Endothelial cell of umbilical vein (primary cell): ENCODE measurements around the gene OSER1. TPM values are rescaled to one million over a fixed set of nuclear protein-coding genes. Genes with fewer than 3 reads are reported as not detected.

ENCODE experiments used
- BruUV-seq: library from RNA; stranded (reverse); fragments of 400-500 nt; replicated peaks from 2 replicates; lab custom pipeline; 2021; lab: Mats Ljungman, UMichigan
- CTCF ChIA-PET: fragments of 300-600, 350-600 bp; sonication (Branson Sonifier 250); formaldehyde crosslinking; loops from one replicate; lab custom pipeline; 2021; ENCODE audit warnings: antibody characterized with exemption, inconsistent platforms; lab: Charles Lee
- POLR2A ChIA-PET: fragments of 300-600, 350-600 bp; sonication (Branson Sonifier 250); formaldehyde crosslinking; loops from one replicate; lab custom pipeline; 2021; ENCODE audit warnings: antibody characterized with exemption, inconsistent platforms; lab: Charles Lee
- DNase-seq: peaks from one replicate; pipeline ENCODE4 v3.0.0-alpha.2; 2011; ENCODE audit warnings: low read depth, low spot score
- FAIRE-seq: peaks from 2 replicates; lab custom pipeline; 2011; peaks lifted over from hg19 to GRCh38; lab: Jason Lieb, UNC
- H2AFZ ChIP-seq: 2 replicates; pipeline ENCODE4 v1.6.0; 2012; ENCODE audit warnings: low read depth, low read length, control low read depth, inconsistent platforms
- H3K27ac ChIP-seq: 2 replicates; pipeline ENCODE4 v1.5.1; 2011; ENCODE audit warnings: low read depth, mild to moderate bottlenecking, control low read depth, low read length, moderate library complexity; ENCODE audit not compliant: insufficient read depth
- H3K27me3 ChIP-seq, 2 experiments: 2 replicates each; pipeline versions ENCODE4 v1.6.0 to v1.6.1; 2011; ENCODE audit warnings: low read length in 2 of 2, mixed read lengths in 1 of 2; ENCODE audit not compliant: control insufficient read depth in 2 of 2, insufficient read depth in 2 of 2
- H3K36me3 ChIP-seq, 2 experiments: 2 replicates in 1 of 2; 3 replicates in 1 of 2; pipeline ENCODE4 v1.5.1; 2011; ENCODE audit warnings: low read length in 2 of 2, mild to moderate bottlenecking in 1 of 2, moderate library complexity in 1 of 2; ENCODE audit not compliant: control insufficient read depth in 2 of 2, insufficient read depth in 2 of 2; ENCODE audit errors: extremely low read depth in 1 of 2
- H3K4me1 ChIP-seq: 3 replicates; pipeline ENCODE4 v1.5.1; 2011; ENCODE audit warnings: mild to moderate bottlenecking, low read length; ENCODE audit not compliant: control insufficient read depth, insufficient read depth; ENCODE audit errors: extremely low read depth
- H3K4me2 ChIP-seq: 2 replicates; pipeline ENCODE4 v1.6.1; 2011; ENCODE audit warnings: low read length, control low read depth, mixed read lengths; ENCODE audit not compliant: insufficient read depth
- H3K4me3 ChIP-seq, 3 experiments: fragments of 200-600 bp in 1 of 3; sonication (generic), shearing (Covaris generic) in 1 of 3; replicated peaks in 1 of 3; 2 replicates each; pipeline ENCODE4 v1.5.1; 2011 to 2016; ENCODE audit warnings: control low read depth in 3 of 3, low read length in 3 of 3, mild to moderate bottlenecking in 2 of 3, inconsistent platforms in 1 of 3, low read depth in 1 of 3, moderate library complexity in 1 of 3; ENCODE audit not compliant: insufficient read depth in 1 of 3
- H3K79me2 ChIP-seq: 2 replicates; pipeline ENCODE4 v1.6.0; 2012; ENCODE audit warnings: low read length, inconsistent platforms; ENCODE audit not compliant: control insufficient read depth, insufficient read depth
- H3K9ac ChIP-seq: replicated peaks from 2 replicates; pipeline ENCODE3; 2011; ENCODE audit warnings: low read length, control low read depth; ENCODE audit not compliant: insufficient read depth; ENCODE audit errors: extremely low read depth
- H3K9me1 ChIP-seq: replicated peaks from 3 replicates; pipeline ENCODE4 v1.6.0; 2011; ENCODE audit warnings: mild to moderate bottlenecking, low read length; ENCODE audit not compliant: control insufficient read depth, insufficient read depth; ENCODE audit errors: extremely low read depth
- H3K9me3 ChIP-seq: replicated peaks from 2 replicates; pipeline ENCODE4 v1.5.1; 2012; ENCODE audit warnings: low read length, inconsistent platforms; ENCODE audit not compliant: control insufficient read depth, insufficient read depth
- H4K20me1 ChIP-seq: replicated peaks from 2 replicates; pipeline ENCODE3; 2011; ENCODE audit warnings: mild to moderate bottlenecking, low read length; ENCODE audit not compliant: control insufficient read depth, insufficient read depth; ENCODE audit errors: extremely low read depth
- CTCF ChIP-seq, 2 donors: IDR thresholded peaks; 1 replicate in 1 of 2; 2 replicates in 1 of 2; pipeline ENCODE4 v1.5.1; 2011; ENCODE audit warnings: low read length in 2 of 2, mild to moderate bottlenecking in 2 of 2, moderate library complexity in 2 of 2, control low read depth in 1 of 2, inconsistent platforms in 1 of 2, low read depth in 1 of 2; ENCODE audit not compliant: insufficient read depth in 1 of 2; ENCODE audit errors: extremely low read depth in 1 of 2
- EZH2 ChIP-seq: IDR thresholded peaks from 2 replicates; pipeline ENCODE4 v1.6.1; 2012; ENCODE audit warnings: borderline replicate concordance, low read depth, mild to moderate bottlenecking, moderate library complexity, low read length, inconsistent platforms; ENCODE audit not compliant: severe bottlenecking
- FOS ChIP-seq: IDR thresholded peaks from 2 replicates; pipeline ENCODE4 v1.6.1; 2011; ENCODE audit warnings: mild to moderate bottlenecking, low read length, moderate library complexity, borderline replicate concordance; ENCODE audit not compliant: insufficient read depth
- GATA2 ChIP-seq: IDR thresholded peaks from 2 replicates; pipeline ENCODE4 v1.7.0; 2011; ENCODE audit warnings: low read depth, mild to moderate bottlenecking, moderate library complexity, mixed read lengths, low read length; ENCODE audit not compliant: insufficient read length, insufficient read depth
- JUN ChIP-seq: IDR thresholded peaks from 2 replicates; pipeline ENCODE4 v1.6.1; 2011; ENCODE audit warnings: borderline replicate concordance, low read depth; ENCODE audit not compliant: insufficient read length, insufficient read depth
- MAX ChIP-seq: IDR thresholded peaks from 2 replicates; pipeline ENCODE4 v1.6.1; 2011; ENCODE audit not compliant: insufficient read depth, insufficient read length
- MYC ChIP-seq: IDR thresholded peaks from one replicate; pipeline ENCODE4 v1.6.1; 2011; ENCODE audit warnings: mild to moderate bottlenecking, low read depth, low read length
- POLR2A ChIP-seq: IDR thresholded peaks from 2 replicates; pipeline ENCODE4 v1.6.1; 2012; ENCODE audit warnings: low read depth, mild to moderate bottlenecking, control low read depth, low read length
- POLR2AphosphoS5 ChIP-seq: IDR thresholded peaks from 2 replicates; pipeline ENCODE4 v1.6.1; 2012; ENCODE audit warnings: low read depth, mild to moderate bottlenecking, control low read depth, low read length, moderate library complexity; ENCODE audit not compliant: insufficient read depth
- dilution Hi-C: fragments of 300-500 bp; cut with MboI; formaldehyde crosslinking; loops from one replicate; pipeline ENCODE4 v1.15.0; 2019; ENCODE audit warnings: low sequenced_read_pairs; ENCODE audit not compliant: extremely low pct_ligation_motif_present
- intact Hi-C: fragments of 100-400 bp; cut with micrococcal nuclease; formaldehyde crosslinking; loops from one replicate; pipeline ENCODE4 v1.10.0; 2022
- polyA plus RNA-seq, 4 experiments: library from polyadenylated mRNA; depleted of rRNA in 3 of 4; stranded (reverse) in 3 of 4; unstranded in 1 of 4; fragments of >200 nt; gene quantifications; 2 replicates each; pipeline versions ENCODE4 v1.2.1 to v1.2.3, GENCODE V29; 2011 to 2012; ENCODE audit warnings: missing spikeins in 1 of 4
- total RNA-seq: library from RNA; stranded (reverse); gene quantifications from 2 replicates; pipeline ENCODE4 v1.2.3, GENCODE V29; 2021

OSER1 gene
- total and polyA plus RNA-seq, 2 donors (not counting 3 experiments of a cell fraction or from before 2014, with no cell fraction given): 30.8 to 36.0 TPM

- Histone ChIP-seq H3K4me2 (no peak overlapping the region), H3K36me3 (peaks cover 14 to 29% of the 10 kb centered on the region in 2 experiments), H3K9me1 (no peaks in the 10 kb centered on the region), H3K4me3 (no peak overlapping the region), H3K27me3 (no peaks in the 10 kb centered on the region), H3K79me2 (peaks cover 36% of the 10 kb centered on the region), H3K4me1 (peaks cover 14% of the 10 kb centered on the region), H3K9ac (no peak overlapping the region), H4K20me1 (no peaks in the 10 kb centered on the region), H2AFZ (no peak overlapping the region), H3K9me3 (no peaks in the 10 kb centered on the region), H3K27ac (no peak overlapping the region)
- TF ChIP-seq POLR2A (no peak), JUN (no peak), EZH2 (no peak), GATA2 (no peak), FOS (no peak), CTCF (IDR thresholded peaks at IDR 0.05; ENCODE audit: extremely low read depth in 1 of 2, insufficient read depth in 1 of 2, low read depth in 1 of 2, low read length in 2 of 2) (no peak), MAX (no peak), MYC (no peak), POLR2AphosphoS5 (no peak)
- ChIA-PET CTCF (no interaction called here), POLR2A (no interaction called here)
- FAIRE-seq (no peak), DNase-seq (no peak)
- dilution Hi-C loops: no loop called here
- BruUV-seq: no TSS peak
- intact Hi-C loops: no loop called here
These were observed 9.6 kb downstream of the OSER1 start for GRCh38 chr20:44200983-44201382.
